Smooth muscle cell of bladder (primary cell): ENCODE data around the gene SLC13A3. TPM values are rescaled to one million over a fixed set of nuclear protein-coding genes. Genes with fewer than 3 reads are reported as not detected.

ENCODE experiments used
- total RNA-seq: library from RNA; depleted of rRNA; stranded (reverse); fragments of >200 nt; gene quantifications from 2 replicates; pipeline ENCODE4 v1.2.3, GENCODE V29; 2014

SLC13A3 gene
- total RNA-seq = 2.7 and 4.9 TPM in 2 replicates

GRCh38 chr20:46651091-46651962 is at the start of gene SLC13A3:
SLC13A3 (minus strand) TSS chr20:46651459; CDS start chr20:46651421, 38 bp downstream.

GRCh38 chr20:46689082-46689753 is 38.0 kb upstream of the SLC13A3 start, which contains the start of gene TP53RK:
TP53RK (minus strand) TSS chr20:46689444; CDS start chr20:46689414, 30 bp downstream.

GRCh38 chr20:46550461-46550860 is 100.8 kb downstream of the SLC13A3 start, which contains the start of gene OCSTAMP:
OCSTAMP (minus strand) TSS chr20:46550654; CDS start chr20:46550560, 94 bp downstream.

GRCh38 chr20:46512943-46513844 is 138.1 kb downstream of the SLC13A3 start, which contains the start of gene ZNF334:
ZNF334 (minus strand) TSS chr20:46513559; CDS start chr20:46512102, 1,457 bp downstream.

Other genes starting within 250 kb of the SLC13A3 start
- 27.3 and 36.8 TPM in 2 replicates for gene ELMO2, start 244.8 kb downstream of the SLC13A3 start, total RNA-seq
- gene ZNF334, start 137.9 kb downstream of the SLC13A3 start, total RNA-seq = 1.8 and 2.0 TPM in 2 replicates
- gene OCSTAMP, start 100.8 kb downstream of the SLC13A3 start, total RNA-seq = not detected in 2 replicates
- 24.6 and 27.3 TPM in 2 replicates for gene TP53RK, start 38.0 kb upstream of the SLC13A3 start, total RNA-seq
- gene SLC2A10, start 58.2 kb upstream of the SLC13A3 start, total RNA-seq = 62.2 and 112 TPM in 2 replicates
- gene EYA2, start 243.4 kb upstream of the SLC13A3 start, total RNA-seq = 0.14 and 0.65 TPM in 2 replicates